Suppressor macrophage treated with lipopolysaccharide for 1 hour (primary cell): ENCODE measurements around the gene ATF7IP2.
"Not testable (repeated sequence)": the region's sequence is repeated elsewhere in the genome, so short reads cannot be mapped to it uniquely, and the experiment has no call there.

Experiments used
- DNase-seq, 3 donors: peaks; one replicate each; pipeline ENCODE4 v3.0.0-alpha.2; 2020 to 2022

The ATF7IP2 gene

DNA sequence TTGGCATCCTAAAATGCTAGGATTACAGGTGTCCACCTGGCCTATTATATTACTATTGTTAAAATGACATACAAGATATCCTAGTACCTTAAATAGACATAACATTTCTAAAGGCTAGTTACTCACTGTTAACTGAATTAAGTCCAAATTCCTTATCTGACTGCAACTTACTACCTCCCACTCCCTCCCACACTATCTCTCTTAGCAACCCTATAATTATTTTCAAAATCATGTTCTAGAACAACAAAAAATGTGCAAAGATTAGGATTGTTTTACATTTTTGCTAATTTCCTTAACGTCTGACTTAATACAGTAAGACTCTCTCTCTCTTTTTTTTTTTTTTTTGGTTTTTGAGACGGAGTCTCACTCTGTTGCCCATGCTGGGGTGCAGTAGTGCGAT is 2.2 kb upstream of the ATF7IP2 start:
- peak in 1 of 3 donors; percentile 27 for DNase-seq

DNA sequence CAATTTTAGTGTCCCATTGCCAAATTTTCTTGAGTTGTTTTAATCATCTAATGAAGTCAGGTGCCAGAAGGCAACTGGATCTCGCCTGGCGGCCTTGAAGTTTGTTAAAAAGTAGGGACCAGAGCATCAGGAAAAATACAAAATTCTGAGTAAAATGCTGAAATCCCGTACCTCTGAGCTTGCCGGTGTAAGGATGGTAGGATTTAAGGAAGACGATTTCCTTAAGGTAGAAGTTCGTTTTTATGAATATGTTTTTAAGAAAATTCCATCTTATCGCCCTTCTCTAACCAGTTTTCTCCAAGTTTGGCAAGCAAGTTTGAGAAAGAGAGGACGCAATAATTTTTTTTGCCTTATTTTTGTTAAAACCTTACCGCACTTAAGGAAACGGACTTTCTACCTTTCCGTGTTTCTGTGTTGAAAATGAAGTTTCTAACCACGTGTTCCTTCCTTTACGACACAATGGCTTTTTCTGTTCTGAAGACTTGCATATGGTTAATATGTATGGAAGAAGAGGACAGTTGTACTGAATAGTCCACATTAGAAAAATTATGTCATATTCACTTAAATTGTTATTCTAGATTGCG is 748 bp downstream of the ATF7IP2 start:
- peak in 2 of 3 donors; percentile 18 to 20 for DNase-seq

DNA sequence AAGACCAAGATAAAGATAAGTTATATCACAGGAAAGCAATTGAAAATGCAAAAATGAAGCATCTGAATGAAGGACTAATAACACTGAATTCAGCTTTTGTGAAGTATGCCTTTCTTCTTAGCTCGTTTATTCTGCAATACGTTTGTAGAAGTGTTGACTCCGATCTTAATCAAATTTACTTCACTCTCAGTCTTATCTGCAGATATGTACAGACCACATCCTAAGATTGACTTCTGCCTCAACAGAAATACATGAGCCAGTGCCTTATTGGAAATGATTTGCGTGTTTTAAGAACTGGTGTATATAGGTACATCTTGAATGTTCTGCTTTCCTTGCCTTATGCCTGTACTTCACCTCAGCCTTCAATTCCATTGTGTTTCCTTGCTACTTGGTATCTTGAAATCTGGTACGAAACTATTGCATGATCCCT is 1.3 kb downstream of the ATF7IP2 start:
- no peak for DNase-seq

DNA sequence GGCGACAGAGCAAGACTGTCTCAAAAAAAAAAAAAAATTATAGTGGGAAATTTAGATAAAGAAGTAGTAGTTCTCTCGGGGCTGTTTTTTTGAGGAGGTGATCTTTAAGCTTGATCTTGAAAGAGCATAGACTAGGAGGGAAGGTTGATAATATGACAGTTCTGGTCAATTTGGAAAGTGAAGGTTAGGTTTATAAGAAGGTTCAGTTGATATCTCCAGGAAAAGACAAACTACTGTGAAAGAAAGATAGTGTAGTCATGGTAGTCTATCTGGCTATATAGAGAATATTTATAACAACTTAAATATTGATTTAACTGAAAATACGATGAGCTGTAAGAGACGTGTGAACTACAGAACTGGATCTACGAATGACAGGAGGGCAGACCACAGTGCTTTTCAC is 3.1 kb downstream of the ATF7IP2 start:
- no peak for DNase-seq

DNA sequence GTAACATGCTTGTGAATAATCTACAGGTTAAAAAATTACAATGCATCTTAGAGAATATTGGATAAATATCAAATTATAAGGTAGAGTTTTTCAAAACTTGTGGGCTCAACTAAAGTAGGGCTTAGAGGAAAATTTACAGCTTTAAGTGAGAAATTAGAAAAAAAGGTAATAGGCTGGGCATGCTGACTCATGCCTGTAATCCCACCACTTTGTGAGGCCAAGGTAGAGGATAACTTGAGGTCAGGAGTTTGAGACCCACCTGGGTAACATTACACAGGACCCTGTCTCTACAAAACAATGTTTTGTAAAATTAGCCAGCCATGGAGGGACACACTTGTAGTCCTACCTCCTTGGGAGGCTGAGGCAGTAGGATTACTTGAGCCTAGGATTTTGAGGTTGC is 4.5 kb downstream of the ATF7IP2 start:
- no peak for DNase-seq

DNA sequence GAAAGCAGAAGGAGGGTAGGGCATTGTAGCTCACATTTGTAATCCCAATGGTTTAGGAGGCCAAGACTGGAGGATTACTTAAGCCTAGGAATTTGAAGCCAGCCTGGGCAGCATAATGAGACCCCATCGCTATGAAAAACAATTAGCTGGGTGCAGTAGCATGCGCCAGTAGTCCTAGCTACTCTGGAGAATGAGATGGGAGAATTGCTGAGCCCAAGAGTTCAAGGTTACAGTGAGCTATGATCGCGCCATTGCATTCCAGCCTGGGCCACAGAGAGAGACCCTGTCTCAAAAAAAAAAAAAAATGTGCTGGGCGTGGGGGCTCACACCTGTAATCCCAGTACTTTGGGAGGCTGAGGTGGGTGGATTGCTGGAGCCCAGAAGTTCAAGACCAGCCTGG is 5.0 kb downstream of the ATF7IP2 start:
- DNase-seq, result no peak

DNA sequence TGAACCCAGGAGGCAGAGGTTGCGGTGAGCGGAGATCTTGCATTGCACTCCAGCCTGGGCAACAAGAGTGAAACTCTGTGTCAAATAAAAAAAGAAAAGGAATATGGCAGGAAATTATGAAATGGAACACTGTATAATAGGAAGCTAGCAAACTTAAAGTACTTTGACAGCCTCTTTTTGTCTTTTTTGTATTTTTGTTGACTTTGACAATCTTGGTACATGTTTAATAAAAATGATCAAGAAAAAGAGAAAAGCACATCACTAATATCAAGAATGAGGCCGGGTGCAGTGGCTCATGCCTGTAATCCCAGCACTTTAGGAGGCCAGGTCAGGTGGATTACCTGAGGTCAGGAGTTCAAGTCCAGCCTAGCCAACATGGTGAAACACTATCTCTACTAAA is 5.5 kb downstream of the ATF7IP2 start:
- DNase-seq, result no peak

DNA sequence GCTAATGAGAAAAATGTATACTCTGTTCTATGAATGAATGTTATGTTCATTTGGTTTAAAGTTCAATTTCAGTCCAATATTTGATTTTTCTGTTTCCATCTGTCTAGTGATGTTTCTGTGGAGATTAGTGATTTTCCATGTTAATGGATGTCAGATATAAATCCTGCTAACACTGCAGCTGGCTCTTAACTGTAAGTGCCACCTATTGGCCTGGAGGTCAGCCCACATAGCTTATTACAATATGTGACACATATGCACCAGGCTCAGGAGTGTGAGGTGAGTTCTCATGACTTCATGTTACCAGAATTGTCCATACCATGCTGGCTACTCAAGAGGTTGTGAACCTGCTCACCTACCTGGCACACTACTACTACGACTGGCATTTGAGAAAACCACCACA is 17.1 kb downstream of the ATF7IP2 start:
- DNase-seq, result no peak

DNA sequence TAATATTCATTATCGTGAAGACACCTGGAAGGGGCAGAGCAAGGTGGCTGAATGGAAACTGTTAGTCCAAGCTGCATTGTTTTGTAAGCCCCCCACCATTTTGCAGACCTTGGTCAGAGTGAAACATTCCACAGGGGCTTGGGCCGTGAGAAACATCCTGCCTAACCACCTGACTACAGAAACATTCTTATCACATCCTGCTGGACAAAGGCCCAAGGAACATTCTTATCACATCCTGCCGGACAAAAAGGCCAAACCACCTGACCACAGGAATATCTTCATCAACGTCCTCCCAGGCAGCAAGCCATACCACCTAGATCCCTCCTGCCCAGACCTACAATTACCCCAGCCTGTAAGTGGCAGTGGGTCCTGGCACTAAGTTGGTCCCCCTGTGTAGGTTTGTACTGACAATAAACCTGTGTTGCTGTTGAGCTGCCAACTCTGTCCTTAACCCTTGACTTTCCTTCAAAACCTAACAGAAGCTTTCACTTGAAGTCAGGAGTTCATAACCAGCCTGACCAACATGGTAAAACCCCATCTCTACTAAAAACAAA is 19.6 kb downstream of the ATF7IP2 start:
- no peak for DNase-seq

DNA sequence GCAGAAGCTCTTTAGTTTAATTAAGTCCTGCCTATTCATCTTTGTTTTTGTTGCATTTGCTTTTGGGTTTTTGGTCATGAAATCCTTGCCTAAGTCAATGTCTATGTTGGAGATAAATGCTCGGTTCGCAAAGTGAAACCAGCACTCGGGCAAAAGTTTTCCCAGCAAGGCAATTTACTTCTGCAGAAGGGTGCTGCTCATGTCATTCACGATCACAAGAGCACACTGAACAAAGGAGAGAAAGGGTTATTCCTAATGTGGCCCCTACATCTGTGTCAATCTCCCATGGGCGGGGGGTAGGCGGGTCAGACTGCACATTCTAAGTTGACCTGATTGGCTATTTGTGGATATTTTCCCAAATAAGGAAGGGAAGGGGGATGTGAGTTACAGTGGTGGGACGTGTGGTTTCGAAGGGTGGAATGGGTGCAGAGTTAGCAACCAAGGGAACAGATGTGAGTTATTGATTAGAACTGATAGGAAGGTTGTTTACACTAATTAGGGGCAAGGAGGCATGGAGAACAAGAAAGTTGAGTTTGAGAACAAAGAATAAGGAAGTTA is 23.0 kb downstream of the ATF7IP2 start:
- DNase-seq, result no peak

DNA sequence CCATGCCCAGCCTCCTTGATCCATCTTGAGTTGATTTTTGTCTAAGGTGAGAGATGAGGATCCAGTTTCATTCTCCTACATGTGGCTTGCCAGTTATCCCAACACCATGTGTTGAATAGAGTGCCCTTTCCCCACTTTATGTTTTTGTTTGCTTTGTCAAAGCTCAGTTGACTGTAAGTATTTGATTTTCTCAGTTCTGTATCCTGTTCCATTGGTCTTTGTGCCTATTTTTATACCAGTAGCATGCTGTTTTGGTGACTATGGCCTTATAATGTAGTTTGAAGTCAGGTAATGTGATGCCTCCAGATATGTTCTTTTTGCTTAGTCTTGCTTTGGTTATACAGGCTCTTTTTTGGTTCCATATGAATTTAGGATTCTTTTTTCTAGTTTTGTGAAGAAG is 23.9 kb downstream of the ATF7IP2 start:
- not testable (repeated sequence) for DNase-seq

DNA sequence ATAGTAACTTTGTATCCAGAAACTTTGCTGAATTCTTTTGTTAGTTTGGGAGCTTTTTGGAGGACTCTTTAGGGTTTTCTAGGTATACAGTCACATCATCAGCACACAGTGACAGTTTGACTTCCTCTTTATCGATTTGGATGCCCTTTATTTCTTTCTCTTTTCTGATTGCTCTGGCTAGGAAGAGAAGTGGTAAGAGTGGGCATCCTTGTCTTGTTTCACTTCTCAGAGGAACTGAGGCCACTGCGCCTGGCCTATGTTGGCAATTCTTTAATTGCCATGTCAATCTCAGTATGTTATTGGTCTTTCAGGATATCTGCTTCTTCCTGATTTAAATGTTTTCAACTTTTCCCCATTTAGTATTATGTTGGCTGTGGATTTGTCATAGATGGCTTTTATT is 24.6 kb downstream of the ATF7IP2 start:
- DNase-seq, result no peak

DNA sequence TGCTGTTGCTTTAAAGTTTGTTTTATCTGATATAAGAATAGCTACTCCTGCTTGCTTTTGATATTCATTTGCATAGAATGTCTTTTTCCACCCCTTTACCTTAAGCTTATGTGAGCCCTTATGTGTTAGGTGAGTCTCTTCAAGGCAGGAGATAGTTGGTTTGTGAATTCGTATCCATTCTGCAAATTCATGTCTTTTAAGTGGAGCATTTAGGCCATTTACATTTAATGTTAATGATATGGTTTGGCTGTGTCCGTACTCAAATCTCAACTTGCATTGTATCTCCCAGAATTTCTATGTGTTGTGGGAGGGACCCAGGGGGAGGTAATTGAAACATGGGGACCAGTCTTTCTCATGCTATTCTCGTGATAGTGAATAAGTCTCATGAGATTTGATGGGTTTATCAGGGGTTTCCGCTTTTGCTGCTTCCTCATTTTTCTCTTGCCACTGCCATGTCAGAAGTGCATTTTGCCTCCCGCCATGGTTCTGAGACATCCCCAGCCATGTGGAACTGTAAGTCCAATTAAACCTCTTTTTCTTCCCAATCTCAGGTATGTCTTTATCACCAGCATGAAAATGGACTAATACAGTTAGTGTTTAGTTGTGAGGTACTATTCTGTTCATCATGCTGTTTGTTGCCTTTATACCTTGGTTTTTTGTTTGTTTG is 27.2 kb downstream of the ATF7IP2 start:
- DNase-seq, result no peak

DNA sequence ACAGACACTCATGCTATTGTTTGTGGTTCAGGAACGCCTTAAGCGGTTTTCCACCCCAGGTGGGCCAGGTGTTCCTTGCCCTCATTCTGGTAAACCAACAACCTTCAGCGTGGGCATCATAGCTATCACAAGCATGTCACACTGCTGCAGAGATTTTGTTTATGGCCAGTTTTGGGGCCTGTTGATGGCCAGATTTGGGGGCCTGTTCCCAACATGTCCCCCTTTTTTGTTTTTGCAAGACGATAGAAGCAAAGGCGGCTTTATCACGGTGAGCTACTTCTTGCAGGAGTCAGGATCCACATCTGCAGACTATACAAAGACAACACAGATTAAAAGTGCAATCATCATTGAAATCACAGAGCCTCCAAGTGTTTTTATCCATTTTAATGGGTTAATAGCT is 32.3 kb downstream of the ATF7IP2 start:
- DNase-seq, result not testable (repeated sequence)

DNA sequence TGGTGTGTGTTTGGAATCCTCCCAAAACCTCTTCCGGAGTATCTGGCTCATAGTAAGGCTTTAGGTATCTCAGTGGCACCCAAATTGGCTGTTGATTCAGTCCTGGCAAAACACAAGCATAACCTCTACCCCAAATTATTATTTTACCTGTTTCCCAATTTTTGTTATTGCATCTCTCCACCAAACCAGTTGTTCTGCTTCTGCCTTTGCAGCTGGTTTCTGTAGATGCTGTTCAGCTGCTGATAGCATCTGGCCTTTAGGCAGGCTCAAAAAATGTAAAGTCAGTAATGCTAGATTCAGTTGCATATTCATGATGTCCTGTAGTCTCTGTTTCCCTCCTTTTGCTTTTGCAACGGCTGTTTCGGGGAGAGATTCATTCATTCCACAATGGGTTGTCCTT is 33.8 kb downstream of the ATF7IP2 start:
- no peak for DNase-seq

DNA sequence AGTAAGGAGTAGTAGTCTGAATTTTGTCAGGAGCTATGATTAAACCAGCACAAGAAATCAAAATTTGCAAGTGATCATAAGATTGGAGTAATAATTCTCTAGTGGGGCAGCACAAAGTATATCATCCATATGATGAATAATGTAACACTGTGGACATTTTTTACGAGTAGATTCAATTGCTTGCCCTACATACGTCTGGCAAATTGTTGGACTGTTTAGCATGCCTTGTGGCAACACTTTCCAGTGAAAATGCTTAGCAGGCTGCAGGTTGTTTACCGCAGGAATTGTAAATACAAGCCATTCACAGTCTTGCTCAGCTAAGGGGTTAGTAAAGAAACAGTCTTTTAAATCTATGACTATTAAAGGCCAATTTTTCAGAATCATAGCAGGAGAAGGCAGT is 35.7 kb downstream of the ATF7IP2 start:
- DNase-seq, result no peak

DNA sequence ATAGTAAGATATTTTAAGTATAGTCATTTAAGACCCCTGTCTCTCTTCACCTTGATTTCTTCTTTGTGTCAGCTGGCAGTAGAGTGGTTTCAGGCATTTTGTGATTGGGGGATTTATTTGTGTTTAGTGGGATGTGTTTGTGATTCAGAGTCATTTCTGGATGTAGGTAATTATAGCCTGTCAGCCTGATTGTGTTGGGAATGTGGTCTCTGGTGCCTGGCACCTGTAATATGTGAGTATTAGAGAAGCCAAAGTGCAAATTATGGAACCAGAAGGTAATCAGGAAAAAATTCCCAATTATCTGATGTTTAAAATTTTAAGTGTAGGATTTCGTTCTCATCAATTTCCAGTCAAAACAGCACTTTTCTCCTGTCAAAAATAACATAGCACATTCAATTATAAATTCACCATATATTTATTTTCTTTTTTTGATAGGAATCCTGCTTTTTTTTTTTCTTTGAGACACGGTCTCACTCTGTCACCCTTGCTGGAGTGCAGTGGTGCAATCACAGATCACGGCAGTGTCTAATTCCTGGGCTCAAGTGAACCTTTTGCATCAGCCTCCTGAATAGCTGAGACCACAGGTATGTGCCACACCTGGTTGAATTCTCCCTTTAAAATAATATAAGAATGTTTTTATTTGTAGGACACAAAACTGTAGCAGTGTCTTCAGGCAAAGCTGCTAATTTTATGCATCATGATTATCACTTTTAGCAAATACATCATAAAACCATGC is 42.7 kb downstream of the ATF7IP2 start:
- DNase-seq, result no peak

DNA sequence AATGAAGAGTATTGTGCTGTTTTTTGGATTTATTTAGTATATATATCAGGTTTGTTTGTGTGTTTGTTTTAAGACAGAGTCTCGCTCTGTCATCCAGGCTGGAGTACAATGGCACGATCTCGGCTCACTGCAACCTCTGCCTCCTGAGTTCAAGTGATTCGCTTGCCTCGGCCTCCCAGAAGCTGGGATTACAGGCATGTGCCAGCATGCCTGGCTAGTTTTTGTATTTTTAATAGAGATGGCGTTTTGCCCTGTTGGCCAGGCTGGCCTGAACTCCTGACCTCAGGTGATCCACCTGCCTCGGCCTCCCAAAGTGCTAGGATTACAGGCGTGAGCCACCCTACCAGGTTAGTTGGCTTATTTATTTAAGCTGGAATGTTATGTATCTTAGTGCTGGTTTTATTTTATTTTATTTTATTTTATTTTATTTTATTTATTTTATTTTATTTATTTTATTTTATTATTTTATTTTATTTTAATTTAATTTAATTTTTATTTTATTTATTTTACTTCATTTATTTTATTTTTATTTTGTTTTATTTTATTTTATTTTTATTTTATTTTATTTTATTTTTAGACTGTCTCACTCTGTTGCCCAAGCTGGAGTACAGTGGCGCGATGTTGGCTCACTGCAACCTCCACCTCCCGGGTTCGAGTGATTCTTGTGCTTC is 43.6 kb downstream of the ATF7IP2 start:
- DNase-seq, result not testable (repeated sequence)

DNA sequence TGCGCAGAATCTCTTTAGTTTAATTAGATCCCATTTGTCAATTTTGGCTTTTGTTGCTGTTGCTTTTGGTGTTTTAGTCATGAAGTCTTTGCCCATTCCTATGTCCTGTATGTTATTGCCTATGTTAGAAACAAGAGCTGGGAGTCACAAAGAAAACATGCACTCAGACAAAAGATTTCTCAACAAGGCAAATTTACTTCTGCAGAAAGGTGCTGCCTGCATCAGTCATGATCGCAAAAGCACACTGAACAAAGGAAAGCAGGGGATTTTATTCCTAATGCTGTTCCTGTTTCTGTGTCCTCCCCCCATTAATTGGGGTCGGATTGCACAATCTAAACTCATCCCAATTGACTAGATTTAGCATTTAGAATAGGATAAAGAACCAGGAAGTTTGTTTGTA is 55.9 kb downstream of the ATF7IP2 start:
- no peak for DNase-seq

DNA sequence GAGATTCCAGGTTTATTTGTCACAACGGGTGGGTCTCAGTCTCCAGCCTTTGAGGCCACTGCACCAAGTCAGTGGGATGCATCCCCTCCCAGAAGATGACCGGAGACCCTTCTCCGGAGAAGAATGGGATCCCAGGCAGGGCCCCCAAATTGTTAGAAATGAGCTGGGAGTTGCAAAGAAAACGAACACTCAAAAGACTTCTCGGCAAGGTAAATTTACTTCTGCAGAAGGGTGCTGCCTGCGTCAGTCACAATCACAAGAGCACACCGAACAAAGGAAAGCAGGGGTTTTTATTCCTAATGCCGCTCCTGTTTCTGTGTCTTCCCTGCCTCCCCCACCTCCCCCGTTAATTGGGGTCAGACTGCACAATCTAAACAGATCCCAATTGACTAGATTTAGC is 61.4 kb downstream of the ATF7IP2 start:
- no peak for DNase-seq

DNA sequence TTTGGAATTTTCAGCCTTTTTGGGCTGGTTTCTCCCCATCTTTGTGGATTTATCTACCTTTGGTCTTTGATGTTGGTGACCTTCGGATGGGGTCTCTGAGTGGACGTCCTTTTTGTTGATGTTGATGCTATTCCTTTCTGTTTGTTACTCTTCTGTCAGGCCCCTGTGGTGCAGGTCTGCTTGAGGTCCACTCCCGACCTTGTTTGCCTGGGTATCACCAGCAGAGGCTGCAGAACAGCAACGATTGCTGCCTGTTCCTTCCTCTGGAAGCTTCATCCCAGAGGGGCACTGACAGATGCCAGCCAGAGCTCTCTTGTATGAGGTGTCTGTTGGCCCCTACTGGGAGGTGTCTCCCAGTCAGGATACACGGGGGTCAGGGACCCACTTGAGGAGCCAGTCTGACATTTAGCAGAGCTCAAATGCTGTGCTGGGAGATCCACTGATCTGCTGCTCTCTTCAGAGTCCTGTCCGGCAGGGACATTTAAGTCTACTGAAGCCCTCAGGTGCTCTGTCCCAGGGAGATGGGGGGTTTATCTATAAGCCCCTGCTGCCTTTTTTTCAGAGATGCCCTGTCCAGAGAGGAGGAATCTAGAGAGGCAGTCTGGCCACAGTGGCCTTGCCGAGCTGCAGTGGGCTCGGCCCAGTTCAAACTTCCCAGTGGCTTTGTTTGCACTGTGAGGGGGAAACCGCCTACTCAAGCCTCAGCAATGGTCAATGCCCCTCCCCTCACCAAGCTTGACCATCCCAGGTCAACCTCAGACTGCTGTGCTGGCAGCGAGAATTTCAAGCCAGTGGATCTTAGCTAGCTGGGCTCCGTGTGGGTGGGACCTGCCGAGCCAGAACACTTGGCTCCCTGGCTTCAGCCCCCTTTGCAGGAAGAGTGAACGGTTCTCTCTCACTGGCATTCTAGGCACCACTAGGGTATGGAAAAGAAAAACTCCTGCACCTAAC is 66.6 kb downstream of the ATF7IP2 start:
- not testable (repeated sequence) for DNase-seq

DNA sequence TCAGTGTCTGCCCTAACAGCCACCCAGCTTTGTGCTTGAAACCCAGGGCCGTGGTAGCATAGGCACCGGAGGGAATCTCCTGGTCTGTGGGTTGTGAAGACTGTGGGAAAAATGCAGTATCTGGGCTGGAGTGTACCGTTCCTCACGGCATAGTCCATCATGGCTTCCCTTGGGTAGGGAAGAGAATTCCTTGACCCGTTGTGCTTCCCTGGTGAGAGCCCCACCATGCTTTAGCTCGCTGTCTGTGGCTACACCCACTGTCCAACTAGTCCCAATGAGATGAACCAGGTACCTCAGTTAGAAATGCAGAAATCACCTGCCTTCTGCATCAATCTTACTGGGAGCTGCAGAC is 67.3 kb downstream of the ATF7IP2 start:
- DNase-seq, result no peak
